Fibroblast of lung (primary cell): Measurements from ENCODE around the gene WARS2. TPM values are rescaled to one million over a fixed set of nuclear protein-coding genes. Genes with fewer than 3 reads are reported as not detected.

Experiments used
- DNase-seq, 2 donors: peaks; one replicate each; pipeline versions ENCODE4 v3.0.0 to v3.0.0-alpha.2; 2010; ENCODE audit warnings: low read depth in 2 of 2
- H2AFZ ChIP-seq: 2 replicates; pipeline ENCODE4 v1.5.1; 2012; ENCODE audit warnings: low read length, control low read depth, inconsistent platforms
- H3K27ac ChIP-seq: 2 replicates; pipeline ENCODE4 v1.5.1; 2011; ENCODE audit warnings: low read length, control low read depth; ENCODE audit not compliant: insufficient read depth
- H3K27me3 ChIP-seq: 2 replicates; pipeline ENCODE4 v1.5.1; 2011; ENCODE audit warnings: mild to moderate bottlenecking, low read length; ENCODE audit not compliant: control insufficient read depth, insufficient read depth
- H3K36me3 ChIP-seq: 2 replicates; pipeline ENCODE4 v1.5.1; 2011; ENCODE audit warnings: low read length; ENCODE audit not compliant: control insufficient read depth, insufficient read depth
- H3K4me1 ChIP-seq: 2 replicates; pipeline ENCODE4 v1.5.1; 2011; ENCODE audit warnings: low read length; ENCODE audit not compliant: control insufficient read depth, insufficient read depth; ENCODE audit errors: extremely low read depth
- H3K4me2 ChIP-seq: 2 replicates; pipeline ENCODE4 v1.5.1; 2011; ENCODE audit warnings: low read length, control low read depth; ENCODE audit not compliant: insufficient read depth; ENCODE audit errors: extremely low read depth
- H3K4me3 ChIP-seq, 4 experiments: fragments of 200-600 bp in 1 of 4; sonication (generic) in 1 of 4; replicated peaks in 1 of 4; 2 replicates each; pipeline ENCODE4 v1.5.1; 2011 to 2016; ENCODE audit warnings: low read length in 4 of 4, low read depth in 3 of 4, mild to moderate bottlenecking in 3 of 4, control low read depth in 2 of 4, inconsistent platforms in 1 of 4, mixed read lengths in 1 of 4; ENCODE audit not compliant: insufficient read depth in 1 of 4; ENCODE audit errors: control extremely low read depth in 1 of 4
- H3K79me2 ChIP-seq: 2 replicates; pipeline ENCODE4 v1.5.1; 2012; ENCODE audit warnings: mild to moderate bottlenecking, low read length, inconsistent platforms; ENCODE audit not compliant: control insufficient read depth, insufficient read depth
- H3K9ac ChIP-seq: 2 replicates; pipeline ENCODE4 v1.5.1; 2011; ENCODE audit warnings: mild to moderate bottlenecking, low read length, control low read depth; ENCODE audit not compliant: insufficient read depth
- H3K9me3 ChIP-seq: 2 replicates; pipeline ENCODE4 v1.5.1; 2012; ENCODE audit warnings: low read depth, low read length; ENCODE audit not compliant: control insufficient read depth, insufficient read depth
- H4K20me1 ChIP-seq: 2 replicates; pipeline ENCODE4 v1.5.1; 2011; ENCODE audit warnings: low read length; ENCODE audit not compliant: control insufficient read depth, insufficient read depth; ENCODE audit errors: extremely low read depth
- CTCF ChIP-seq, 2 donors: IDR thresholded peaks in 1 of 2; conservative IDR thresholded peaks in 1 of 2; 1 replicate in 1 of 2; 2 replicates in 1 of 2; pipeline ENCODE4 v1.5.1; 2011 to 2012; ENCODE audit warnings: low read length in 2 of 2, control low read depth in 1 of 2, inconsistent platforms in 1 of 2, low read depth in 1 of 2, mild to moderate bottlenecking in 1 of 2
- EZH2 ChIP-seq: IDR thresholded peaks from 2 replicates; pipeline ENCODE4 v1.5.1; 2012; ENCODE audit warnings: low read length, control low read depth, mild to moderate bottlenecking; ENCODE audit errors: missing control alignments
- polyA plus RNA-seq, 2 donors: library from polyadenylated mRNA; depleted of rRNA in 1 of 2; stranded (reverse) in 1 of 2; unstranded in 1 of 2; fragments of >200 nt; gene quantifications; 2 replicates each; pipeline ENCODE4 v1.2.1, GENCODE V29; 2011 to 2012; ENCODE audit warnings: missing spikeins in 1 of 2
- total RNA-seq: library from RNA; depleted of rRNA; stranded (reverse); fragments of >200 nt; gene quantifications from 2 replicates; pipeline ENCODE4 v1.2.1, GENCODE V29; 2014

The WARS2 gene
- total and polyA plus RNA-seq, 2 donors (not counting 1 experiment from before 2014, with no cell fraction given): 13.3 to 20.3 TPM

- no peaks in the 10 kb centered on the region for H3K36me3 ChIP-seq
- H2AFZ ChIP-seq: no peak overlapping the region
- no peaks in the 10 kb centered on the region for H3K27me3 ChIP-seq
- no peaks in the 10 kb centered on the region for H4K20me1 ChIP-seq
- no peak overlapping the region for H3K4me2 ChIP-seq
- no peaks in the 10 kb centered on the region for H3K79me2 ChIP-seq
- TF ChIP-seq EZH2 (no peak), CTCF (conservative IDR thresholded peaks at IDR 0.05 in 1 of 2, IDR thresholded peaks at IDR 0.05 in 1 of 2; ENCODE audit: low read depth in 1 of 2, low read length in 2 of 2) (no peak)
- no peak overlapping the region for H3K27ac ChIP-seq
- no peak overlapping the region for H3K9ac ChIP-seq
- H3K9me3 ChIP-seq: no peaks in the 10 kb centered on the region
- H3K4me3 ChIP-seq: no peak overlapping the region
- H3K4me1 ChIP-seq: no peaks in the 10 kb centered on the region
- DNase-seq: no peak
Observed at GRCh38 chr1:119026956-119027355, 113.5 kb downstream of the WARS2 start.

GRCh38 chr1:119015547-119015946 is 124.9 kb downstream of the WARS2 start:
- no peak overlapping the region for H3K4me2 ChIP-seq
- no peaks in the 10 kb centered on the region for H3K36me3 ChIP-seq
- no peak for TF ChIP-seq EZH2
- no peak for TF ChIP-seq CTCF (conservative IDR thresholded peaks at IDR 0.05 in 1 of 2, IDR thresholded peaks at IDR 0.05 in 1 of 2; ENCODE audit: low read depth in 1 of 2, low read length in 2 of 2)
- no peak overlapping the region for H3K9ac ChIP-seq
- H3K4me3 ChIP-seq: no peak overlapping the region
- H3K4me1 ChIP-seq: no peaks in the 10 kb centered on the region
- no peak overlapping the region for H3K27ac ChIP-seq
- no peak for DNase-seq
- H3K79me2 ChIP-seq: no peaks in the 10 kb centered on the region
- no peaks in the 10 kb centered on the region for H3K9me3 ChIP-seq
- H4K20me1 ChIP-seq: no peaks in the 10 kb centered on the region
- no peaks in the 10 kb centered on the region for H3K27me3 ChIP-seq
- no peak overlapping the region for H2AFZ ChIP-seq

- Histone ChIP-seq H3K4me3 (no peak overlapping the region), H3K4me1 (peaks cover 2% of the 10 kb centered on the region), H3K27me3 (peaks cover 12% of the 10 kb centered on the region), H3K79me2 (no peaks in the 10 kb centered on the region), H3K9ac (no peak overlapping the region), H4K20me1 (no peaks in the 10 kb centered on the region), H3K27ac (no peak overlapping the region), H3K4me2 (no peak overlapping the region), H3K36me3 (no peaks in the 10 kb centered on the region), H3K9me3 (no peaks in the 10 kb centered on the region), H2AFZ (no peak overlapping the region)
- TF ChIP-seq EZH2 (no peak), CTCF (conservative IDR thresholded peaks at IDR 0.05 in 1 of 2, IDR thresholded peaks at IDR 0.05 in 1 of 2; ENCODE audit: low read depth in 1 of 2, low read length in 2 of 2) (no peak)
- DNase-seq: no peak
Observed at GRCh38 chr1:119012383-119012782, 128.1 kb downstream of the WARS2 start.
